CD8-positive, alpha-beta memory T cell (primary cell): ENCODE measurements around the gene SPZ1. TPM values are rescaled to one million over a fixed set of nuclear protein-coding genes. Genes with fewer than 3 reads are reported as not detected.
"Not testable (repeated sequence)": the region's sequence is repeated elsewhere in the genome, so short reads cannot be mapped to it uniquely, and the experiment has no call there.

Experiments
- CTCF ChIA-PET: fragments of 350-600 bp; sonication (Branson Sonifier 250); formaldehyde crosslinking; loops from one replicate; lab custom pipeline; 2021; ENCODE audit warnings: antibody characterized with exemption; lab: Charles Lee
- POLR2A ChIA-PET: fragments of 350-600 bp; sonication (Branson Sonifier 250); formaldehyde crosslinking; loops from one replicate; lab custom pipeline; 2021; ENCODE audit warnings: antibody characterized with exemption; lab: Charles Lee
- DNase-seq, 5 donors: peaks; one replicate each; pipeline versions ENCODE4 v3.0.0 to v3.0.0-alpha.2; 2020 to 2022; ENCODE audit warnings: mixed read lengths in 1 of 5
- H3K27ac ChIP-seq: one replicate; pipeline ENCODE4 v1.7.0; 2013; ENCODE audit warnings: low read depth, mild to moderate bottlenecking, low read length, moderate library complexity
- H3K27me3 ChIP-seq: 2 replicates; pipeline ENCODE4 v1.7.0; 2013; ENCODE audit warnings: low read length, mild to moderate bottlenecking; ENCODE audit not compliant: insufficient read depth, poor library complexity, severe bottlenecking
- H3K36me3 ChIP-seq: 2 replicates; pipeline ENCODE4 v1.7.0; 2013; ENCODE audit warnings: mild to moderate bottlenecking, low read length, moderate library complexity; ENCODE audit not compliant: insufficient read depth
- H3K4me1 ChIP-seq: 2 replicates; pipeline ENCODE4 v1.7.0; 2013; ENCODE audit warnings: mild to moderate bottlenecking, low read length, moderate library complexity; ENCODE audit not compliant: insufficient read depth
- H3K4me3 ChIP-seq: 2 replicates; pipeline ENCODE4 v1.7.0; 2013; ENCODE audit warnings: mild to moderate bottlenecking, low read length
- H3K9me3 ChIP-seq: 2 replicates; pipeline ENCODE4 v1.7.0; 2013; ENCODE audit warnings: mild to moderate bottlenecking, low read length
- H3K27ac Mint-ChIP-seq, 8 donors: one replicate each; pipeline ENCODE4 v1.8.0; 2020 to 2021; ENCODE audit warnings: mixed read lengths in 8 of 8, mild to moderate bottlenecking in 6 of 8, inconsistent platforms in 3 of 8, moderate library complexity in 3 of 8
- H3K27me3 Mint-ChIP-seq, 2 donors: one replicate each; pipeline ENCODE4 v1.8.0; 2020 to 2021; ENCODE audit warnings: mixed read lengths in 2 of 2, mild to moderate bottlenecking in 1 of 2, moderate library complexity in 1 of 2
- H3K36me3 Mint-ChIP-seq, 3 donors: one replicate each; pipeline ENCODE4 v1.8.0; 2020 to 2021; ENCODE audit warnings: mixed read lengths in 3 of 3, inconsistent platforms in 1 of 3, mild to moderate bottlenecking in 1 of 3
- H3K4me1 Mint-ChIP-seq, 3 donors: one replicate each; pipeline ENCODE4 v1.8.0; 2020 to 2021; ENCODE audit warnings: mixed read lengths in 3 of 3, inconsistent platforms in 1 of 3, mild to moderate bottlenecking in 1 of 3
- H3K4me3 Mint-ChIP-seq, 7 donors: one replicate each; pipeline ENCODE4 v1.8.0; 2020 to 2021; ENCODE audit warnings: mixed read lengths in 7 of 7, mild to moderate bottlenecking in 6 of 7, moderate library complexity in 4 of 7, inconsistent platforms in 2 of 7
- H3K9me3 Mint-ChIP-seq, 5 donors: one replicate each; pipeline ENCODE4 v1.8.0; 2020 to 2022; ENCODE audit warnings: mixed read lengths in 5 of 5, mild to moderate bottlenecking in 3 of 5, moderate library complexity in 2 of 5, inconsistent platforms in 1 of 5
- polyA plus RNA-seq: library from polyadenylated mRNA; unstranded; fragments of 300-500 nt; fragmentation: Illumina TruSeq; gene quantifications from one replicate; pipeline ENCODE4 v1.2.3, GENCODE V29; 2021
- total RNA-seq, 2 experiments: library from RNA; stranded (reverse); gene quantifications; one replicate each; pipeline ENCODE4 v1.2.3, GENCODE V29; 2021

SPZ1 gene, protein sequence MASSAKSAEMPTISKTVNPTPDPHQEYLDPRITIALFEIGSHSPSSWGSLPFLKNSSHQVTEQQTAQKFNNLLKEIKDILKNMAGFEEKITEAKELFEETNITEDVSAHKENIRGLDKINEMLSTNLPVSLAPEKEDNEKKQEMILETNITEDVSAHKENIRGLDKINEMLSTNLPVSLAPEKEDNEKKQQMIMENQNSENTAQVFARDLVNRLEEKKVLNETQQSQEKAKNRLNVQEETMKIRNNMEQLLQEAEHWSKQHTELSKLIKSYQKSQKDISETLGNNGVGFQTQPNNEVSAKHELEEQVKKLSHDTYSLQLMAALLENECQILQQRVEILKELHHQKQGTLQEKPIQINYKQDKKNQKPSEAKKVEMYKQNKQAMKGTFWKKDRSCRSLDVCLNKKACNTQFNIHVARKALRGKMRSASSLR
- total RNA-seq: not detected
- not detected for polyA plus RNA-seq

DNA sequence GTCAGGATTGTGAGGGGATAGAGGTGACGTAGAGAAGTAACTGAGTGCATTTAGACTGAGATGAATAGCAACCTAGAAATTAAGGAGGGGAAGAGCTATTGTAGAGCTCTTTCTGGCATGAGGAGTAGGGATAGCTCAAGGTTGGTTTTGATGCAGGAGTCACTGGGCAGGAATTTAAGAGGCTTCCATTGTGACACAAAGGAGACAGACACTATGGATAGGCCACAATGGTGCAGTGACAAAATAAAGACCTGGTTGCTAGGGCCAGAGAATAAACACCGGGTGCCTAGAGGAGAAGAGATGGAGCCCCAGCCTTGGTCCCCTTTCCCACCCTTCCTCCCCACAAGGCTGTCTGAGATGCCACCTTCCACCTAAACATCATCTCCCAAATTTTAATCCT lies at the start of gene SPZ1:
TSS of gene SPZ1 (plus strand) at position 301 of the 400 bp plus-strand sequence. CDS start 214 bp downstream, outside the sequence.
- peaks cover 17 to 40% of the 10 kb centered on the region in 2 donors for H3K27me3 Mint-ChIP-seq
- no peak for DNase-seq
- Histone ChIP-seq H3K9me3 (no peaks in the 10 kb centered on the region), H3K4me1 (no peaks in the 10 kb centered on the region), H3K36me3 (no peaks in the 10 kb centered on the region), H3K27ac (no peak within 1 kb of the TSS), H3K4me3 (no peak within 1 kb of the TSS), H3K27me3 (no peaks in the 10 kb centered on the region)
- H3K4me3 Mint-ChIP-seq: no peak within 1 kb of the TSS
- H3K36me3 Mint-ChIP-seq: no peaks in the 10 kb centered on the region
- H3K4me1 Mint-ChIP-seq: no peaks in the 10 kb centered on the region
- H3K27ac Mint-ChIP-seq: peak within 1 kb of the TSS in 2 of 8 donors; percentile 2 to 18
- no peaks in the 10 kb centered on the region for H3K9me3 Mint-ChIP-seq
- ChIA-PET POLR2A (no interaction called here), CTCF (interaction anchor here (0.9 kb wide), 1 partner anchor 15 kb away, joined by 4 read pairs; no protein-coding TSS in a partner anchor)

DNA sequence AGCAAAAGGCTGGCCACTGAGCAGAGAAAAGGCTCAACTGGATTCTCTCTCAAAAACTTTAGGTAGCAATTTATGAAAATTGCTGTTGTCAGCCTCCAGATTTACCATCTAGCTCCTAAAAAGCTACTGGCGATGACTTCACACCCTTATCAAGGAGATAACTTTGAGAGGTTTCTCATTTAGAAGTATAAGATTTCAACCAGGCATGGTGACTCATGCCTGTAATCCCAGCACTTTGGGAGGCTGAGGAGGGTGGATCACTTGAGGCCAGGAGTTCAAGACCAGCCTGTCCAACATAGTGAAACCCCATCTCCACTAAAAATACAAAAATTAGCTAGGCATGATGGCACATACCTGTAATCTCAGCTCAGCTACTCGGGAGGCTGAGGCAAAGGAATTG lies 49.3 kb upstream of the SPZ1 start:
- DNase-seq, H3K36me3 ChIP-seq, H3K36me3 Mint-ChIP-seq, H3K27me3 ChIP-seq, H3K9me3 ChIP-seq, H3K4me3 ChIP-seq, H3K9me3 Mint-ChIP-seq, H3K27me3 Mint-ChIP-seq, H3K27ac ChIP-seq, POLR2A ChIA-PET: not testable (repeated sequence)
- Mint-ChIP-seq H3K27ac (peak overlapping the region in 7 of 8 donors; percentile 23 to 94 (median 79)), H3K4me3 (peak overlapping the region in 2 of 7 donors; percentile 30 to 62), H3K4me1 (peaks cover 22 to 29% (median 28%) of the 10 kb centered on the region in 3 donors)
- peaks cover 43% of the 10 kb centered on the region for H3K4me1 ChIP-seq
- CTCF ChIA-PET: interaction anchor here (1.1 kb wide), 1 partner anchor 178 kb away, joined by 5 read pairs; no protein-coding TSS in a partner anchor

DNA sequence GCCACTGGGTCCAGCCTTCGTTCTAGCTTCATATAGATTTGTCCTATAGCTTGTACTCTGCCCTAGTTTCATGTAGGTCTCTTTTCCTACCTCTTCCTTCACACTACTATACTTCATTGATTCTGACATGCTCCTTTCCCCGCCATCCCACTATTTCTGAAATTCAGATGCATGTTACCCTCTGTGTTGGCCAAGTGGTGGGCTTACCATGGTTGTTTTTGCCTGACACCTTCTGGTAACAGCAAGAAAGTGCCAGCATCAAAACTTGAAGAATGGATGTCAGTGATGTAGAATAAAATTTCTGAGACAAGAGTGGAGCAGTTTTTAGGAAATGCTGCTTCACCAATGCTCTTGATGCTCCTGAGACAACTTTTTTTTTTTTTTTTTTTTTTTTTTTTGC lies 44.5 kb upstream of the SPZ1 start:
- peaks cover 20% of the 10 kb centered on the region for H3K4me1 ChIP-seq
- no peak overlapping the region for H3K27ac Mint-ChIP-seq
- peaks cover 0 to 4% of the 10 kb centered on the region in 2 donors for H3K27me3 Mint-ChIP-seq
- peaks cover 0 to 1% (median 0%) of the 10 kb centered on the region in 3 donors for H3K36me3 Mint-ChIP-seq
- H3K27me3 ChIP-seq: no peaks in the 10 kb centered on the region
- H3K4me3 Mint-ChIP-seq: no peak overlapping the region
- no peaks in the 10 kb centered on the region for H3K9me3 Mint-ChIP-seq
- H3K36me3 ChIP-seq: no peaks in the 10 kb centered on the region
- CTCF ChIA-PET: interaction anchor here (0.6 to 5.8 kb wide), 15 partner anchors 13 to 192 kb away, joined by 3 to 47 read pairs (median 3); partner anchors contain the start of gene SERINC5
- no peak overlapping the region for H3K27ac ChIP-seq
- H3K4me3 ChIP-seq: no peak overlapping the region
- POLR2A ChIA-PET: interaction anchor here (0.7 kb wide), 1 partner anchor 96 kb away, joined by 5 read pairs; no protein-coding TSS in a partner anchor
- H3K9me3 ChIP-seq: no peaks in the 10 kb centered on the region
- H3K4me1 Mint-ChIP-seq: peaks cover 7 to 12% (median 8%) of the 10 kb centered on the region in 3 donors
- DNase-seq: peak in 2 of 5 donors; percentile 16 to 58

DNA sequence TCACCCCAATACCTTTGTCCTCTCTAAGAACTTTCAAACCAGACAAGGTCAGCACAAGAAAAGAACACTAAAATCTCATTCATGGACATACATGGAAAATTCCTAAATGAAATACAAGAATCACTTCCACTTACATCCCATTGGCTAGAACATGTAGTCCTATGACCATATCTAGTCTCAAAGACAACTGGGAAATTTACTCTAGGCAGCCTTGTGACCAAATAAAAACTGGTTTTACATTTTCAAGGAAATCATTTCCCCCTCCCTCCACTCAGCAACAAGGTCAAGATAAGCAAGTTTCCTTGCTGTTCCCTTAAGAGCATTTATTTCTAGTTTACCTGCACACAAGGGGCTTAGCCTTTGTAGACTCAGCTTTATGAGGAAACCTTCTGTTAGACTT lies 43.6 kb upstream of the SPZ1 start:
- H3K4me3 Mint-ChIP-seq: no peak overlapping the region
- no peak overlapping the region for H3K27ac Mint-ChIP-seq
- H3K27ac ChIP-seq: no peak overlapping the region
- H3K27me3 Mint-ChIP-seq: peaks cover 0 to 4% of the 10 kb centered on the region in 2 donors
- H3K4me3 ChIP-seq: no peak overlapping the region
- no peaks in the 10 kb centered on the region for H3K9me3 ChIP-seq
- ChIA-PET CTCF (interaction anchor here (0.6 to 5.8 kb wide), 7 partner anchors 22 to 193 kb away, joined by 3 to 47 read pairs (median 4); no protein-coding TSS in a partner anchor), POLR2A (no interaction called here)
- H3K9me3 Mint-ChIP-seq: no peaks in the 10 kb centered on the region
- H3K27me3 ChIP-seq: no peaks in the 10 kb centered on the region
- peaks cover 5 to 9% (median 6%) of the 10 kb centered on the region in 3 donors for H3K4me1 Mint-ChIP-seq
- no peak for DNase-seq
- peaks cover 0 to 1% (median 0%) of the 10 kb centered on the region in 3 donors for H3K36me3 Mint-ChIP-seq
- H3K36me3 ChIP-seq: no peaks in the 10 kb centered on the region
- H3K4me1 ChIP-seq: peaks cover 11% of the 10 kb centered on the region

DNA sequence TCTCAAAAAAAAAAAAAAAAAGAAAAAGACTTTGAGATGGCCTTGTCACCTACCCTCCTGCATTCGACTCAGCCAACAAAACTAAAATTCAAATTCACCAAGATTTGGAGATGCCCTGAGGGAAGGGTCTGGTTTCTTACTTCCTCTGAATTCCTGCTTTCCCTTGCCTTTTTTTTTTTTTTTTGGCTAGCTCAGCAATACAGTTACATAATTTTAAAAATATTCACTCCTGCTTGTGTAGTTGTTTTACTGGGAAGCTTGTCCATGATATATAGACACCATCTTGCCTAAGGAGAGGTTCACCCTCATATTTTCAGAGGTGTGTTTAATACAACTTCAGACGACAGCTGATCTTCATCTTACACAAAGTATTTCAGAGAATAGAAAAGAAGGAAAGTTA lies 42.6 kb upstream of the SPZ1 start:
- ChIA-PET POLR2A (interaction anchor here (0.6 to 0.7 kb wide), 4 partner anchors 21 to 175 kb away, joined by 3 to 4 read pairs (median 4); no protein-coding TSS in a partner anchor), CTCF (interaction anchor here (0.7 to 5.8 kb wide), 2 partner anchors 107 to 186 kb away, joined by 3 to 47 read pairs; no protein-coding TSS in a partner anchor)
- H3K27ac Mint-ChIP-seq: no peak overlapping the region
- Histone ChIP-seq H3K27ac (no peak overlapping the region), H3K4me1 (peaks cover 4% of the 10 kb centered on the region), H3K36me3 (no peaks in the 10 kb centered on the region), H3K27me3 (no peaks in the 10 kb centered on the region), H3K9me3 (no peaks in the 10 kb centered on the region), H3K4me3 (no peak overlapping the region)
- DNase-seq: no peak
- H3K4me3 Mint-ChIP-seq: no peak overlapping the region
- H3K27me3 Mint-ChIP-seq: peaks cover 4% of the 10 kb centered on the region in 2 donors
- no peaks in the 10 kb centered on the region for H3K9me3 Mint-ChIP-seq
- H3K36me3 Mint-ChIP-seq: peaks cover 0 to 1% (median 0%) of the 10 kb centered on the region in 3 donors
- H3K4me1 Mint-ChIP-seq: peaks cover 2 to 5% (median 4%) of the 10 kb centered on the region in 3 donors

DNA sequence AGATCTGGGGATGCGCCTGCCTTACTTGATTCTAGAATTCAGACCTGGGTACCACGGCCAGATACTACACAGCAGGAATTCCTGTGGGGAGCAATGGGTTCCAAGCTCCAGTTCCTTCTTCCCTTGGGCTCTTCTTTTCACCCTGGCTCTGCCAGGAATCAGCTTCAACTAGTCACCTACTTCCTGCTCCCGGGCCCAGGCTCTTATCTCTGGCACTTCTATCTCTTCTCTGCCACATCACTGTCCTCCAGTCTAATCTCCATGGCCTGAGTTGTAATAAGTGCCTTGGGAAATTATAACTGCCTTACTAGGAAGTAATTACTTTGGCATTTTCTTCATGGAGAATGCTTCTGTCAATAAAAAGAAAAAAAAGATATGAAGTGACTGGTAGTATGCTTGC lies 37.7 kb upstream of the SPZ1 start:
- Mint-ChIP-seq H3K4me3 (no peak overlapping the region), H3K9me3 (no peaks in the 10 kb centered on the region), H3K27me3 (peaks cover 0 to 4% of the 10 kb centered on the region in 2 donors), H3K27ac (no peak overlapping the region), H3K4me1 (peaks cover 4 to 16% (median 10%) of the 10 kb centered on the region in 3 donors), H3K36me3 (no peaks in the 10 kb centered on the region)
- Histone ChIP-seq H3K36me3 (no peaks in the 10 kb centered on the region), H3K27ac (no peak overlapping the region), H3K4me3 (no peak overlapping the region), H3K27me3 (no peaks in the 10 kb centered on the region), H3K9me3 (no peaks in the 10 kb centered on the region), H3K4me1 (peaks cover 4% of the 10 kb centered on the region)
- DNase-seq: no peak
- ChIA-PET POLR2A (no interaction called here), CTCF (interaction anchor here (1.3 to 1.9 kb wide), 2 partner anchors 190 to 191 kb away, joined by 3 to 4 read pairs; no protein-coding TSS in a partner anchor)

DNA sequence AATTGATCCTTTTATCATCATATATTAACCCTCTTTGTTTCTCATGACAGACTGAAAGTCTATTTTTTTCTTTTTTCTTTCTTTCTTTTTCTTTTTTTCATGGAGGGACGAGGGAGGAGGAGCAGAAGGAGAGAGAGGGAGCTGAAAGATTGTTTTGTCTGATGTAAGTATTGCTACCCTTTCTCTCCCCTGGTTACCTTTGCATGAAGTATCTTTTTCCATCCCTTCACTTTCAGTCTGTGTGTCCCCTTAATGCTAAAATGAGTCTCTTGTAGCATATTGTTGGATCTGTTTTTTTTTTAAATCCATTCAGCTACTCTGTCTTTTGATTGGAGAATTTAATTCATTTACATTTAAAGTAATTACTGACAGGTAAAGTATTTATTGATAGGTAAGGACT lies 36.4 kb upstream of the SPZ1 start:
- POLR2A ChIA-PET: no interaction called here
- no peaks in the 10 kb centered on the region for H3K9me3 ChIP-seq

More for the DNA sequence above, 36.4 kb upstream of the SPZ1 start:
- no peaks in the 10 kb centered on the region for H3K9me3 Mint-ChIP-seq
- Histone ChIP-seq H3K36me3 (no peaks in the 10 kb centered on the region), H3K27me3 (no peaks in the 10 kb centered on the region), H3K4me1 (peaks cover 4% of the 10 kb centered on the region), H3K27ac (no peak overlapping the region), H3K4me3 (no peak overlapping the region)
- no peak for DNase-seq
- H3K36me3 Mint-ChIP-seq: no peaks in the 10 kb centered on the region
- no peak overlapping the region for H3K27ac Mint-ChIP-seq
- H3K27me3 Mint-ChIP-seq: peaks cover 0 to 4% of the 10 kb centered on the region in 2 donors
- CTCF ChIA-PET: interaction anchor here (1.0 kb wide), 1 partner anchor 200 kb away, joined by 3 read pairs; no protein-coding TSS in a partner anchor
- H3K4me3 Mint-ChIP-seq: no peak overlapping the region
- peaks cover 4 to 16% (median 10%) of the 10 kb centered on the region in 3 donors for H3K4me1 Mint-ChIP-seq
